ENCODE results near the gene TWIST2.

The TWIST2 gene

DNA sequence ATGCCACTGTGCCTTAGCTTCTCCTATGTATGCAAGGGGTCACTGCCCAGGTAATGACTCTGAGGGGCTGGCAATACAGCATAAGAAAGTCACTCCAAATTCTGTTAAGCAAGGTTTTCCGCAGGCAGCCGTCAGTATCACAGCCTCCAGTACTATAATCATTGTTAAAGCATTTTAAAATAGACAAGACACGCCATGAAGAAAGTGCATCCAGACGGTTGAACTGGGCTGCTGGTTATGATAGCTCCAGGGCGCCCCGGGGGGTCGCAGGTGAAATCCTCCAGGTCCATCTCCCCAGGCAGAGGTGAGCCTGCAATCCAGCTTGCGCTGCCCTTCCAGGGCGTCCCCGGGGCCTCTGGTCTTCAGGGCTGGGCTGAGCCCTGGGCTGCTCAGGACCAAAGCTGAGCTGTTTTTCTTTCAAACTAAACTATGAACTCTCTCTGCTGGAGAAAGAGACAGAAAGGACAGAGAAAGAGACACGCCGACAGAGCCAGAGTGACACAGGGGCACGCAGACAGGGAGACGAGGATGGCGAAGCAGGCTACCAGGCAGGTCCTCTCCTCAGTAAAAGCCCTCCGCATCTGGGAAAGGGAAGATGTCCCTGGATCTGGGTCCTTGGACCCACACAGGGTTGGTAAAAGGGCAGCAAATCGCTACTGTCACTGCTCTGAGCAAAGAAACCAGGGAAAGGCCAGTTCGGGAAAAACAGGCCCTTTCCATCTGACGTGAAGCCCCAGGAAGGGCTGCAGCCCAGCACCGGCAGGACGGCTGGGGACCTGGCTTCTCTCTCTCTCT lies 2.1 kb upstream of the TWIST2 start:
- Histone ChIP-seq H3K4me3 (replicated peaks; ENCODE audit: insufficient read depth, low read length) (no peak overlapping the region), H3K27me3 (ENCODE audit: insufficient read depth, poor library complexity, severe bottlenecking) (peaks cover 28% of the 10 kb centered on the region), H3K27ac (replicated peaks) (no peak overlapping the region)
- DNase-seq (ENCODE audit: low read depth in 1 of 2, low spot score in 1 of 2) = no peak
- TF ChIP-seq GABPA (IDR thresholded peaks at IDR 0.05; ENCODE audit: low read depth) (no peak), POLR2AphosphoS5 (IDR thresholded peaks at IDR 0.05; ENCODE audit: low read depth) (no peak), SPI1 (IDR thresholded peaks at IDR 0.05; ENCODE audit: borderline replicate concordance, low read depth) (no peak)
- TF ChIP-seq, protein P1, sequence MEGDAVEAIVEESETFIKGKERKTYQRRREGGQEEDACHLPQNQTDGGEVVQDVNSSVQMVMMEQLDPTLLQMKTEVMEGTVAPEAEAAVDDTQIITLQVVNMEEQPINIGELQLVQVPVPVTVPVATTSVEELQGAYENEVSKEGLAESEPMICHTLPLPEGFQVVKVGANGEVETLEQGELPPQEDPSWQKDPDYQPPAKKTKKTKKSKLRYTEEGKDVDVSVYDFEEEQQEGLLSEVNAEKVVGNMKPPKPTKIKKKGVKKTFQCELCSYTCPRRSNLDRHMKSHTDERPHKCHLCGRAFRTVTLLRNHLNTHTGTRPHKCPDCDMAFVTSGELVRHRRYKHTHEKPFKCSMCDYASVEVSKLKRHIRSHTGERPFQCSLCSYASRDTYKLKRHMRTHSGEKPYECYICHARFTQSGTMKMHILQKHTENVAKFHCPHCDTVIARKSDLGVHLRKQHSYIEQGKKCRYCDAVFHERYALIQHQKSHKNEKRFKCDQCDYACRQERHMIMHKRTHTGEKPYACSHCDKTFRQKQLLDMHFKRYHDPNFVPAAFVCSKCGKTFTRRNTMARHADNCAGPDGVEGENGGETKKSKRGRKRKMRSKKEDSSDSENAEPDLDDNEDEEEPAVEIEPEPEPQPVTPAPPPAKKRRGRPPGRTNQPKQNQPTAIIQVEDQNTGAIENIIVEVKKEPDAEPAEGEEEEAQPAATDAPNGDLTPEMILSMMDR (IDR thresholded peaks at IDR 0.05; ENCODE audit: insufficient read depth, low read length) = no peak
- TF ChIP-seq, protein P2, sequence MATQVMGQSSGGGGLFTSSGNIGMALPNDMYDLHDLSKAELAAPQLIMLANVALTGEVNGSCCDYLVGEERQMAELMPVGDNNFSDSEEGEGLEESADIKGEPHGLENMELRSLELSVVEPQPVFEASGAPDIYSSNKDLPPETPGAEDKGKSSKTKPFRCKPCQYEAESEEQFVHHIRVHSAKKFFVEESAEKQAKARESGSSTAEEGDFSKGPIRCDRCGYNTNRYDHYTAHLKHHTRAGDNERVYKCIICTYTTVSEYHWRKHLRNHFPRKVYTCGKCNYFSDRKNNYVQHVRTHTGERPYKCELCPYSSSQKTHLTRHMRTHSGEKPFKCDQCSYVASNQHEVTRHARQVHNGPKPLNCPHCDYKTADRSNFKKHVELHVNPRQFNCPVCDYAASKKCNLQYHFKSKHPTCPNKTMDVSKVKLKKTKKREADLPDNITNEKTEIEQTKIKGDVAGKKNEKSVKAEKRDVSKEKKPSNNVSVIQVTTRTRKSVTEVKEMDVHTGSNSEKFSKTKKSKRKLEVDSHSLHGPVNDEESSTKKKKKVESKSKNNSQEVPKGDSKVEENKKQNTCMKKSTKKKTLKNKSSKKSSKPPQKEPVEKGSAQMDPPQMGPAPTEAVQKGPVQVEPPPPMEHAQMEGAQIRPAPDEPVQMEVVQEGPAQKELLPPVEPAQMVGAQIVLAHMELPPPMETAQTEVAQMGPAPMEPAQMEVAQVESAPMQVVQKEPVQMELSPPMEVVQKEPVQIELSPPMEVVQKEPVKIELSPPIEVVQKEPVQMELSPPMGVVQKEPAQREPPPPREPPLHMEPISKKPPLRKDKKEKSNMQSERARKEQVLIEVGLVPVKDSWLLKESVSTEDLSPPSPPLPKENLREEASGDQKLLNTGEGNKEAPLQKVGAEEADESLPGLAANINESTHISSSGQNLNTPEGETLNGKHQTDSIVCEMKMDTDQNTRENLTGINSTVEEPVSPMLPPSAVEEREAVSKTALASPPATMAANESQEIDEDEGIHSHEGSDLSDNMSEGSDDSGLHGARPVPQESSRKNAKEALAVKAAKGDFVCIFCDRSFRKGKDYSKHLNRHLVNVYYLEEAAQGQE (IDR thresholded peaks at IDR 0.05; ENCODE audit: insufficient replicate concordance, low read depth) = no peak

DNA sequence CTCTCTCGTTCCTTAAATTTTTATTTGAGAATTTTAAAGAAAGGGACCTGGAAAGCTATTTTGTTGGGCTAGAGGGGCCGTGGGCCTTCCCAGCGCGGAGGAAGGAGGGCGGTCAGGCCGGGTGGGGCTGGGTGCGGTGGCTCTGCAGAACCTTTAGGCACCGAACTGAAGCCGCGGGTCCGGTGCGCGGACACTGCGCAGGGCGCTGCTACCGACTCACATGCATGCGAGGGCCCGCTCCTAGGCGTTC lies 1.6 kb upstream of the TWIST2 start:
- H3K27me3 ChIP-seq (ENCODE audit: insufficient read depth, poor library complexity, severe bottlenecking) = peaks cover 28% of the 10 kb centered on the region
- TF ChIP-seq, protein P1 (IDR thresholded peaks at IDR 0.05; ENCODE audit: insufficient read depth, low read length) = no peak
- TF ChIP-seq GABPA (IDR thresholded peaks at IDR 0.05; ENCODE audit: low read depth) (no peak), POLR2AphosphoS5 (IDR thresholded peaks at IDR 0.05; ENCODE audit: low read depth) (no peak)
- TF ChIP-seq, protein P2 (IDR thresholded peaks at IDR 0.05; ENCODE audit: insufficient replicate concordance, low read depth) = no peak
- no peak overlapping the region for H3K4me3 ChIP-seq (replicated peaks; ENCODE audit: insufficient read depth, low read length)
- no peak overlapping the region for H3K27ac ChIP-seq (replicated peaks)
- DNase-seq (ENCODE audit: low read depth in 1 of 2, low spot score in 1 of 2) = no peak

DNA sequence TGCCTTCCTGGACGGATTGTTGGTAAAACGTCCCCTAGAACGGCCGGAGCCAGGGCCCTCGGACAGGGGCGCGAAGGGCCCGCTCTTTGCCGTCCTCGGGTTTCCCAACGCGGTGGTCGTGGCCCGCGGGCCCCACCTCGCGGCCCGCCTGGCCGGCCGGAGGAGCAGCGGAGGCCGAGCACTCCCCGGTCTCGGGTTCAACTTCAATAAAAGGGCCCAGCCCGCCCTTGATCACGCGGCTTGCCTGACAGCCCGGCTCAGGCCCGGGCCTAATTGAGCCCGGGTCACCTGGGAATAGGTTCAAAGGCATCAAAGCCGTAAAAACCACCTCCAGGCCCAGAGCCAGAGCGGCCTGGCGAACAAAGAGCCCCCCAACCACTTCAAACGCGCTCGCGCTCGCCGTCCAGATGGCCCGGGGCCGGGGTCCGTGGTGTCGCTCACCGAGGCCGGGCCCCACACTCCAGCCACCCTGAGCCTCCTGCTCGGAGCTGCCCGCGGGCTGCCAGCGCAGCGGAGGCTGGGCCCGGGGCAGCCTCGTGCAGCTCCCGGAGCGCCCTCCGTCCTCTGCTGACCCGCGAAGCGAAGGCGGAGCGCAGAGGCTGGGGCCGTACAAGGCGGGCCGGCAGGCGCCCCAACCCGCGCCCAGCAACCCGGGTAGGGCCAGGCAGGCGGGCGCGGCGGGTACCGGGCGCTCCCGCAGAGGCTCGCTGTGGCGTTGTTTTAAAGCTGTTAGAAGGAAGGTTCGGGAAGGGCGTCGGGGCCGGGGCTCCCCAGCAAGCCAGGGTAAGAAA lies 1.1 kb upstream of the TWIST2 start:
- peaks cover 30% of the 10 kb centered on the region for H3K27me3 ChIP-seq (ENCODE audit: insufficient read depth, poor library complexity, severe bottlenecking)
- no peak overlapping the region for H3K4me3 ChIP-seq (replicated peaks; ENCODE audit: insufficient read depth, low read length)
- no peak for DNase-seq (ENCODE audit: low read depth in 1 of 2, low spot score in 1 of 2)
- TF ChIP-seq, protein P1 (IDR thresholded peaks at IDR 0.05; ENCODE audit: insufficient read depth, low read length) = no peak
- TF ChIP-seq GABPA (IDR thresholded peaks at IDR 0.05; ENCODE audit: low read depth) (no peak), SPI1 (IDR thresholded peaks at IDR 0.05; ENCODE audit: borderline replicate concordance, low read depth) (no peak), POLR2AphosphoS5 (IDR thresholded peaks at IDR 0.05; ENCODE audit: low read depth) (no peak)
- TF ChIP-seq, protein P2 (IDR thresholded peaks at IDR 0.05; ENCODE audit: insufficient replicate concordance, low read depth) = no peak
- no peak overlapping the region for H3K27ac ChIP-seq (replicated peaks)

All from HL-60 (cell line).